ENCODE results near the gene CCDC57.
"Not testable (repeated sequence)": the region's sequence is repeated elsewhere in the genome, so short reads cannot be mapped to it uniquely, and the experiment has no call there.

Gene CCDC57

DNA sequence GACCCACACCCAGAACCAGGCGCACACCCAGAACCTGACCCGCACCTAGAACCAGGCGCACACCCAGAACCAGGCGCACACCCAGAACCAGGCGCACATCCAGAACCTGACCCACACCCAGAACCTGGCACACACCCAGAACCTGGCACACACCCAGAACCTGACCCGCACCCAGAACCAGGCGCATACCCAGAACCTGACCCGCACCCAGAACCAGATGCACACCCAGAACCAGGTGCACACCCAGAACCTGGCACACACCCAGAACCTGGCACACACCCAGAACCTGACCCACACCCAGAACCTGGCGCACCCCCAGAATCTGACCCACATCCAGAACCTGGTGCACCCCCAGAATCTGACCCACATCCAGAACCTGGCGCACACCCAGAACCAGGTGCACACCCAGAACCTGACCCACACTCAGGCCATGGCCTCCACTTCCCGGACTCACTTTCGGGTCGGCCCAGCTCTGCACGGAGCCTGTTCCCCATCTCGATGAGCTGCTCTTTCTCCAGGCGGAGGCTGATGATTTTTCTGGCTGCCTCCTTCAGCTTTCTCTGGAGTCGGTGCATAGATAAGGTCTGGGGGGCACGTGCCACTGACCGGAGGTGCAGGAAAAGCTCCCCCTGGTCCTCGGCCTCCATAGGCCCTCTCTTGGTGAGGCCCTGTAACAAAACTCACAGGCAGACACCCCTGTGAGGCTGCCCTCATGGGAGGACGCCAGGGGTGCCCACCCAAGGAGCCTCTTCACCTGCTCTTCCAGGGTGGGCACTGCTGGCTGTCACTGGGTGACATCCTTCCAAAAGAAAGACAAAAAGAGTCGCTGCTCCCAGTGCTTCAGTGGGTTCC lies 61.3 kb downstream of the CCDC57 start:
- no peak for DNase-seq

DNA sequence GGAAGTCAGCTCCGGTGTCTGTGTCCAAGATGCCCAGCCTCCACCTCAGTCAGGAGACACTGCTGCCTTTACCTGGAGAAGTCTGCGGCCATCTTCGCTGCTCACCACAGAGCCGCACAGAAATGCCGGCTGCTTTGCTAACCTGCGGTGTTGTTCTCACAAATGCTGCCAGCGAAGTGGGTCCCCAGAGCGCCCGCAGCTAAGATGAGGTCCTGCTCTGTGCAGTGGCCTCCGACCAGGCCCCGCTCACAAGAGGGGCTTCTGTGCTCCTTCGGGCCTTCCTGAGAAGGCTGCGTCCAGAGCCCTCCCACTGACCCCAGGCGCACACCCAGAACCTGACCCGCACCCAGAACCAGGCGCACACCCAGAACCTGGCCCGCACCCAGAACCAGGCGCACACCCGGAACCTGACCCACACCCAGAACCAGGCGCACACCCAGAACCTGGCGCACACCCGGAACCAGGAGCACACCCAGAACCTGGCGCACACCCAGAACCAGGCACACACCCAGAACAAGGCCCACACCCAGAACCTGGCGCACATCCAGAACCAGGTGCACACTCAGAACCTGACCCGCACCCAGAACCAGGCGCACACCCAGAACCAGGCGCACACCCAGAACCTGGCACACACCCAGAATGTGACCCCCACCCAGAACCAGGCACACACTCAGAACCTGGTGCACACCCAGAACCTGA lies 63.1 kb downstream of the CCDC57 start:
- DNase-seq, result no peak

DNA sequence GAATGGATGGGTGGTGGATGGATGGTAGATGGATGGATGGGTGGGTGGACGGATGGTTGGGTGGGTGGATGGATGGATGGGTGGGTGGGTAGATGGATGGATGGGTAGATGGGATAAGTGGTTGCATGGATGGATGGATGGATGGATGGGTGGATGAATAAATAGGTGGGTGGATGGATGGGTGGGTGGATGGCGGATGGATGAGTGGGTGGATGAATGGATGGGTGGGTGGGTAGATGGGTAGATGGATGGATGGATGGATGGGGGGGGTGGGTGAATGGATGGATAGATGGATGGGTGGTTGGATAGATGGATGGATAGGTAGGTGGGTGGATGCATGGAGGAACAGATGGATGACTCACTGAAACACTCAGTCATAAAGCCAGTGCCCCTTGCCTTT lies 63.6 kb downstream of the CCDC57 start:
- DNase-seq, result no peak

DNA sequence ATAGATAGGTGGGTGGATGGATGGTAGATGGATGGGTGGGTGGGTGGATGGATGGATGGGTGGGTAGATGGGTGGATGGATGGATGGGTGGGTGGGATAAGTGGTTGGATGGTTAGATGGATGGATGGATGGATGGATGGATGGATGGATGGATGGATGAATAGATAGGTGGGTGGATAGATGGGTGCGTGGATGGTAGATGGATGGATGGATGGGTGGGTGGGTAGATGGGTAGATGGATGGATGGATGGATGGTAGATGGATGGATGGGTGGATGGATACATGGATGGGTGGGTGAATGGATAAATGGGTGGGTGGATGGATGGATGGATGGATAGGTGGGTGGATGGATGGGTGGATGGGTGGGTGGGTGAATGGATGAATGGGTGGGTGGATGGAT lies 64.6 kb downstream of the CCDC57 start:
- DNase-seq, result no peak

DNA sequence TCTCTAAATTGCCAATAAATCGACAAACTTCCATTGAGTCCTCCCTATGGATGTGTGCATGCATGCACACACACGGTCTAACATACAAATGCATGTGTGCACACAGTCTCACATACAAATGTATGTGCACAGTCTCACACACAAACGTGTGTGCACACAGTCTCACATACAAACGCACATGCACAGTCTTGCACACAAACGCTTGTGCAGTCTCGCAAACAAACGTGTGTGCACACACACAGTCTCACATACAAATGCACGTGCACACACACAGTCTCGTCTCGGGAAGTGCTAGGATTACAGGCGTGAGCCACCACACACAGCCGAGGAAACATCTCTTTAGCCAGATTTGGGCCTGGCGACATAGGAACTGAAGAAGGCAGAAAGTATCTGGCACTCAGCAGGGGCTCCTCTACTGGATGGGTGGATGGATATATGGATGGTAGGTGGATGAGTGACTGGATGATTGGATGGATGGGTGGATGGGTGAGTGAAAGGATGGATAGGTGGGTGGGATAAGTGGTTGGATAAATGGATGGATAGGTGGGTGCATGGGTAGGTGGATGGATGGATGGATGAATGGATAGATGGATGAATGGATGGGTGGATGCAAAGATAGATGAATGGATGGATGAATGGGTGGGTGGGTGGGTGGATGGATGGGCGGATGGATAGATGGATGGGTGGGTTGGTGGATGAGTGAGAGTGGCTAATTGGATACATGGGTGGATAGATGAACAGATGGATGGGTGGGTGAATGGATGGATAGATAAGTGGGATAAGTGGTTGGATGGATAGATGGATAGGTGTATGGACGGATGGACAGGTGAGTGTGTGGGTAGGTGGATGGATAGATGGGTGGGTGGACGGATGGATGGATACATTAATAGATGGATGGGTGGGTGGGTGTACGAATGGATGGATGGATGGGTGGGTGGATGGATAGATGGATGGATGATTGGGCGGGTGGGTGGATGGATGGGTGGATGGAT lies 65.7 kb downstream of the CCDC57 start:
- DNase-seq, result no peak

DNA sequence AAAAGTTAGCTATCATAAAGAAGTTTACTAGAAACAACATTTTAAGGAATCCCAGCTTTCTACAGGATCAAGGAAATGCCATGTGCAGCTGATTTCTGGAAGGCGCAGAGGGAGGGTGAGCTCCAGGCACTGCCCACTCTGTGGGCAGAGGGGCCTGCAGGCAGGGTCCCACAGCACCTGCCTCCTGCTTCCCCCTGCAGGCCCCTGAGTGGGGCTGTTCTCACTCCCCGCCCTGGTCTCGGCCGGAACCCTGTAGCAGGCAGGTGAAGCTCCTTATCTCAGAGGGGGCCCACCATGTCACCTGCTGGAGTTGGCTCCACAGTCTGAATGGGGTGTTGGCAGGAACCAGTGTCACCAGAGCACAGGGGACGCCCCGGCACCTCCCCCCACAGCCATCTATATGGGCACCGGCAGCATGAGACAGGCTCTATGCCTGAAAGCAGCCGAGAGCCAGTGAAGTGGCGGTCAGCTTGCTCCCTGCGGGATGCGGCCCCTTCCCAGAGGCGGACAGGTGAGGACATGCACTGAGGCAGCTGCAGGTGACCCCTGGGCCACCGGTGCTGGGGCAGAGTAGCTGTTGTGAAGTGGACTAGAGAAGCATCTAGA lies 67.0 kb downstream of the CCDC57 start:
- no peak for DNase-seq

DNA sequence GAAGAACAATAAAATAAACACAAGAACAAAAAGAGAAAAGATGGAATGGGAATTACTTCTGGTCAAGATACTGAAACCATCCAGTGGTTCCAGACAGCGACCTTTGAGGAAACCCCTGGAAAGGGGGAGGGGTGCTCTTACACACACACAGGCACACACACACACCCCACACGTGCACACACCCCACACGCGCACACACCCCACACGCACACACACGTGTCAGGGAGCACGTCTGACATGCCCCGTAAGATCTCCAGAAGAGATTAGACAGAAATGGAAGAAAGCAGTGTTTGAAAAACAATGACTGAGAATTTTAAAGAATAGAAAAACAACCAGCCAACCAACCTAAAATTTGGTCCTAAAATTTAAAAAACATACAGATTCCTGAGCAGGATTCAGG lies 69.3 kb downstream of the CCDC57 start:
- DNase-seq, result no peak

DNA sequence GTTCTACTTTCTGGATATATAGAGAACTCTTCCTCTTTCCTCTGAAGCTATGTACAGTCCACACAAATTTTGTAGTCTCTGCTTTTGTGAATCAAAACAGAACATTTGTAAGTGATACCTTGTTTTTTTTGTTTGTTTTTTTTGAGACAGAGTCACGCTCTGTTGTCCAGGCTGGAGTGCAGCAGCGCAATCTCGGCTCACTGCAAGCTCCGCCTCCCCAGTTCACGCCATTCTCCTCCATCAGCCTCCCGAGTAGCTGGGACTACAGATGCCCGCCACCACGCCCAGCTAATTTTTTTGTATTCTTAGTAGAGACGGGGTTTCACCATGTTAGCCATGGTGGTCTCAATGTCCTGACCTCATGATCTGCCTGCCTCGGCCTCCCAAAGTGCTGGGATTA lies 72.7 kb downstream of the CCDC57 start:
- DNase-seq, result not testable (repeated sequence)

DNA sequence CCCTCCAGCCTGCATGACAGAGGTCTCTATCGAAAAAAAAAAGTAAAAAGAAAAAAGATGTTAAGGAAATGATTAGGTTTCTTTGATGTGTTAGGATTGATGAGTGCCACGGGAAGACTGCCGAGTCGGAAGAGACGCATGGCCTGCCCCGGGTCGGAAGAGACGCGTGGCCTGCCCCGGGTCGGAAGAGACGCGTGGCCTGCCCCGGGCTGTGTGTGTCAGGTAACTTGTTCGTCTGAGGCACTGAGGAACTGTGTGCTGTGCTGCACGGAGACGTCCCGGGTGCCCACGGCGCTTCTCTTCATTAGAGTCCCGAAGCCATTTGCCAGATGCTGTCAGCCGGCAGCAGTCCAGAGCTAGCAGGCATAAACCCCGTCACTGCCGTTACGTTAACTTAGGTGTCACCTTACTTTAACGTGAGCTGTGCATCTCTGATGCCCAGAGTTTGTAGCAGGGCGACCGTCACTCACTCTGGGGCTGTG lies 74.1 kb downstream of the CCDC57 start:
- DNase-seq, result no peak

DNA sequence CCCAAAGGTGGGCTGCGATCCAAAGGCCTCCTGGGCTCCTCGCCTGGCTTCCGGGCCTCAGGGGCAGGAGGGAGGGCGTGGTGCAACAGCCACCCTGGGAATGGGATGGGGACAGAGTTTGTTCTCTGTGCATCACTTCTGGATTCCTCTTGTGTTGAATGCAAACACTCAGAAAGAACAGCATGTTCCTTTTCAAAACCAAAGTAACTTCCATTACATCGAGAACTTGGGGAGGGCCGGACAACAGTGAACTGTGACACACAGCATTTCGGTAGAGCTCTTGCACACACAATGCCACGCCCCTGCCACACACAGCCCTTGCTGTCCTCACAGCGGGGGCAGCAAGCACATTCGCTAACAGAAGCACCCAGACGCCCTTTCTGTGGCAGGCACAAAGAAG lies 78.5 kb downstream of the CCDC57 start:
- DNase-seq, result no peak

DNA sequence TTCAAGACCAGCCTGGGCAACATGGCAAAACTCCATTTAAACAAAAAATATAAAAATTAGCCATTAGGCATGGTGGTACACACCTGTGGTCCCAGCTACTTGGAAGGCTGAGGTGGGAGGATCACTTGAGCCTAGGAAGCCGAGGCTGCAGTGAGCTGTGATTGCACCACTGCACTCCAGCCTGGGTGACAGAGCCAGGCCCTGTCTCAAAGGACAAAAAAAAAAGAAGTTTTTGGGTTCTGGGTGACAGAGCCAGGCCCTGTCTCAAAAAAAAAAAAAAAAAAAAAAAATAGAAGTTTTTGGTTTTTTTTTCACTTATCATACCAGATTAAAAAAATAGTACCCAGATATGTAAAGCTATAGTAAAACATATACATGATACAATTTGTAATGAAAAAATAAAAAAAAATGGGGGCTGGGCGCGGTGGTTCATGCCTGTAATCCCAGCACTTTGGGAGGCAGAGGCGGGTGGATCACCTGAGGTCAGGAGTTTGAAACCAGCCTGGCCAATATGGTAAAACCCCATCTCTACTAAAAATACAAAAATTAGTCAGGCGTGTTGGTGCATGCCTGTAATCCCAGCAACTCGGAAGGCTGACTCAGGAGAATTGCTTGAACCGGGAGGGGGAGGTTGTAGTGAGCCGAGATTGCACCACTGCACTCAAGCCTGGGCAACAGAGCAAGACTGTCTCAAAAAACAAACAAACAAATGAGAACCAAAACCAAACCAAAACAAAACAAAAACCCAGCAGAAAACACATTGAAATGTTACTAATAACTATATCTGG lies 79.3 kb downstream of the CCDC57 start:
- not testable (repeated sequence) for DNase-seq

DNA sequence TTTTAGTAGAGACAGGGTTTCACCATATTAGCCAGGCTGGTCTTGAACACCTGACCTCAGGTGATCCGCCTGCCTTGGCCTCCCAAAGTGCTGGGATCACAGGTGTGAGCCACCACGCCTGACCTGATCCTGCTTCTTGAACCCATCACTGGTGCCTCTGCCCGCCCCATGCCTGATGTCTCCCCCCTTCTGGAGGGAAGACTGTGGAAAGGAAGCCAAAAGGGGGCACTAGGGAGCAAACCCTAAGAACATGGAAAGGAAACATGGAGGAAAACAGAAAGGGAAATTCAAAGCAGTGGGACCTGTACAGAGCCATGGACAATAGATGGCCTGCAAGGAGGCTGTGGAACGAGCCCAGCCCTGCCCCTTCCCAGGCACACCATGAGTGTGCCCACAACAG lies 83.5 kb downstream of the CCDC57 start:
- DNase-seq, result no peak

DNA sequence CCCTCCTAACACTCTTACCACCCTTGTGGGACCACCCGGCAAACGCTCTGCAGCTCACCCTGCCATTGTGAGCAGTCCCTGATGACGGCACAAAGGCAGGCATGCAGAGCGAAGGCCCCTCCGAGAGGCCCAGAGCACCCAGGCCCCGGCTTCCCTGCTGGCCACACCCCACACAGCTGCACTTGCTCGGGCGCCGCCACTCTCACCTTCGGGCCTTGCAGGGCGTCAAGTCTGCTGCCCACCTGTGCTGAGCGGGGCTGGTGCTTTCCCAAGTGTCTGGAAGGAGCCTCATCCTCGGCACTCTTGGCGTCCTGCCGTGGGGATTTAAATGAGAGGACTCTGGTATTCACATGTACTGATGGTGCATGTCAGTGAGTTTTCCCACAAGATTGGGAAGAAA lies 84.4 kb downstream of the CCDC57 start:
- no peak for DNase-seq

DNA sequence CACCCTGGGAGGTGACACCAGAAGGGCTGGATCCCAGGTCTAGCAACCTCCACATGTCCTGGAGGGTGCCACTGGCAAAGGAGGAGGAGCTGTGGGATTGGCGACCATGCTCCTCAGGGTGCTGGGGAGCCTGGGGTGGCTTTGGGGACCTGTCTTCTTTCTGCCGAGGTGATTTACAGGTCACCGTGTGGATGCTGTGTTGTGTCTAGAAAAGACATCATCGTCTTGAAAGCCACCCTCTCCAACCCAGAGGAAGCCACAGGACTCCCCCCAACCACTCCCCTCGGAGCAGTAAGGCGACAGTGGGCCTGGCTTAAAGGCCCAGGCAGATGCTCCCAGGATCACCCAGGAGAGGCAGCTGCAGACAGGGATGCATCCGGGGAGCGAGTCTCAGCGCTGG lies 84.9 kb downstream of the CCDC57 start:
- DNase-seq, result no peak

DNA sequence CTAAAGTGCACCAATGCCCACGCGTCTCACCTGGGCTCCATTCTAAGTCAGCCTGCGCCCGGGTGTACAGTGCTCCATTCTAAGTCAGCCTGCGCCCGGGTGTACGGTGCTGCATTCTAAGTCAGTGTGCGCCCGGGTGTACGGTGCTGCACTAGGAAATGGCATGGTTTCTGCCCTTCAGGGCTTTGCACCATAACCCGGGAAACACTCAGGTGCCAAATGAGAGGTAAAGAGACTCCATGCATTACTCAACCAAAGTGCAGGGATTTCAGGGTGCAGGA lies 85.4 kb downstream of the CCDC57 start:
- DNase-seq, result no peak

DNA sequence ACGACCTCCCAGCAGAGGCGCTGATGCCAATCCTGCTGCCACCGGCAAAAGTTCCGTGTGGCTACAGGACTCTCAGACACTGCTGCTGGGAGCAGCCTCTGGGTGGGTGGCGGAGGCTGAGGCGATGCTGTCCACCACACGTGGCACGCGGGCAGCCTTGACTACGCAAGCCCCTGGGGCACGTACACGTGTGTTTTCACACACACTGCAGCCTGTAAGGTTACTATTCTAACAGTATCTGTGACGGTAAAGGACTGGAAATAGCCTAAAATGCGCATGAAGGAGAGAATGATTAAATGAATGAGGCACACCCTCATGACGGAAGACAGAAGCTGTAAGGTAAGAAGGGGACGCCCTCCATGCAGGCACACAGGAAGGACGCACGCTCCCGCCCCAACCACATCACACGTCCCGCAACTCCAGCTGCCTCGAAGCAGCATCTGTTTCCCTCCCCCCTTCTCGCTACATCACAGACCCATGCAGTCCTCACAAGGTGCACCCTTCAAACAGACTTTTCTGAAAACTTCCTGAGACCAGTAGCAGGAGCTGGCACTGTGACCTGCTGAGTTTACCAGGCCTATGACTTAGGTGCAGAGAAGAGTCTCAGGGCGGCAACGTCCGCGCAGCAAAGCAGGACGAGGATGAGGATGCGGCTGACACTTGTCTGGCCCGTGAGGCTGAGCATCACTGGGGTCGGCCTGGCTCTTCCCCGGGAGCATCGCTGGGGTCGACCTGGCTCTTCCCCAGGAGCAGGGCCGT lies 85.9 kb downstream of the CCDC57 start:
- DNase-seq, result no peak

DNA sequence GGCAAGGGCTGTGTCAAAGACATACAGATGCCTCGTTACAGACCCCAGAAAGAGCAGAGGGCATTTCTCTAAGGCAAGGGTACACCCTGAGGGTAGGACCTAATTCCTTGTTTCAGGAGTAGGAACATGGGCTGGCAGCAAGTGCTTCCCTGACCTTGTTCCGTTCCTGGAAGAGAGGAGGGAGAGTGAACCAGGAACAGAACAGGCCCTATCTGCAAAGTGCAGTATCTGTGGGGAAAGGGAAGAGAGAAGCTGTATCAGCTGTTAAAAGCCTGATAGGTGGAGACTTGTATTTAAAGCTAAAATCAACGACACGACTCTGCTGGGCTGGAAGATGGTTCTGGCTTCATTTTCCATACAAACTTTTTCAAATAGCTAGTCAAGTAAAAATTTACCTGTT lies 88.5 kb downstream of the CCDC57 start:
- no peak for DNase-seq

DNA sequence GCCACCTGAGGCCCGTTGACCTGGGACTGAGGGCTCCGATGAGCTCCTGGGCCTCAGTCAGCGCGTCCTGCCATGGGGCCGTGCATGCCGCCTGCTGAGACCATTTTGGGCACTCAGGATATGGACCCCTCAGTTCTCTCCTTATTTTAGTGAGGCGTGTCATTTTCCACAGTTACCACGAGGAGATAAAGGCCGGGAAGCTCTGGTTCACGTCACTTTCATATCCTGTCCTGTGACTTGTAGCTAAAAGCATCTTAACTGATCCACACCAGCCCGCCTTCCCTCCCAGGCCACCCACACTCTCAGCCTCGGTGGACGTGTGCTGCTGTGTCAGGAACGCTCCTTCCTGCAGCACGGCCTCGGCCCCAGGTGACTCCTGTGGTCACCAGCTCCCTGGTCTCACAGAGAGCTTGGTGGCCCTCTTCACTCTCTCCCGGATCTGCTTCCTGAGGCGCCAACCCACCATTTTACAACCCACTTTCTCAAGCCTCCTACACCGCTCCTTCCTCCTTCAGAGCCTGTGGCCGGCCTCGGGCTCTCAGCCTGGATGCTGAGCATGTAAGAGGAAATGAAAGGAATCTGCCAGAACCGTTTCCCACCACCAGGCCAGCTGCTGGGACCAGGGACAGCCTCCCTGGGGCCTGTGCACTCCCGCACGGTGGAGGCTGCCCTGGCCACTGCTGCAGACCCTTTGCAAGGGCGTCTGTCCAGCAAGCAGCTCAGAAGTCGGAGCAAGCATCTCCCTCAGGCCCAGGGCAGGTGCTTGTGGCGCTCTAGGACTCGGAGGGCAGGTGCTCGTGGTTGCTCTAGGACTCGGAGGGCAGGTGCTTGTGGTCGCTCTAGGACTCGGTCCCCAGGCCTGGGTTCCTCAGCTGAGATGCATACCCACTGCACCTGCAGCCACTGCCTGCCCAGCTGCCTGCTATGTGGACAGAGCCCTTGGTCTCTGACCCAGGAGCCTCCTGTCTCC lies 90.7 kb downstream of the CCDC57 start:
- DNase-seq, result no peak

DNA sequence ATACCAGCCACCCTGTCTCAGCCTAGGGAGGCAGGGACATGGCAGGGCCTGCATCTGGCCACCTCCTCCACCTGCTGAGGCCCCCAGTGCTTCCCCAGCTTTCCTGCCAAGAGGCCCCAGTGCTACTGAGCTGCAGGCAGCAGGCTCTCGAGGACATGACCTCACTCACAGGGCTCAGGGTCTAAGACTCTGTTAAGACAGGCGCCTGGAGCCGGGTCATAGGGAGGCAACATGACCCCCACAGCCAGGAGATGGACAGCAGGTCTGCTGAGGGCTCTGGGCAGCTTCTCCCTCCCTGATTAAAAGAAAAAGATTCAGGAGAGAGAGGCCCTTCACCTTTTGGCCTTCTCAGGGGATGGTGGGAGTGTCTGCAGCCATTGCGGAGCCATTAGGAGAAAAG lies 91.4 kb downstream of the CCDC57 start:
- DNase-seq, result no peak

DNA sequence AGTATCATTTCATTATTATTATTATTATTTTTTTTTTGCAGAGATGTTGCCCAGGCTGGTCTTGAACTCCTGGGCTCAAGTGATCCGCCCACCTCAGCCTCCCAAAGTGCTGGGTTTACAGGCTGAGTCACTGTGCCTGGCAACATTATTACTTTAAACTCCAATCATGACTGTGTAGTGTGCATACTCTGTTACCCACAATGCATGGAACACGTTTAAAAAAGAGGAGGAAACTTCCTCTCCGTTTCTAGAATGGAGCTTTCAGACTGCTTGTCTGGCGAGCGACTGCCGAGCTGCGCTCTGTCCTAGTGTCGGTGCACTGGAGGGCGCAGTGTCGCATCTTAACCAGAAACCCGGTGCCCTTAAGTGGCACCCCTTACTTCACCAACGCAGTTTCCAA lies 92.5 kb downstream of the CCDC57 start:
- no peak for DNase-seq

Measured in DMS153 (cell line).